Lung (tissue), 12 donors: ENCODE data around the gene SOX10. TPM values are rescaled to one million over a fixed set of nuclear protein-coding genes. Genes with fewer than 3 reads are reported as not detected.

Source experiments
- ATAC-seq: fragments of 200-7000 bp; cut with Tn5 transposase; one replicate; pipeline ENCODE4 v1.9.1; 2020; ENCODE audit warnings: moderate number of reproducible peaks; ENCODE audit not compliant: insufficient read depth, low FRiP score
- DNase-seq, 3 donors: peaks; one replicate each; pipeline ENCODE4 v3.0.0-alpha.2; 2013 to 2017
- H3K27ac ChIP-seq, 2 donors: one replicate each; pipeline ENCODE4 v1.5.1; 2013; ENCODE audit warnings: mild to moderate bottlenecking in 2 of 2, moderate library complexity in 2 of 2, control low read depth in 1 of 2, inconsistent platforms in 1 of 2, low read depth in 1 of 2, low read length in 1 of 2
- H3K27me3 ChIP-seq, 3 donors: one replicate each; pipeline ENCODE4 v1.5.1; 2013; ENCODE audit warnings: low read length in 2 of 3; ENCODE audit not compliant: control insufficient read depth in 3 of 3, insufficient read depth in 3 of 3
- H3K36me3 ChIP-seq, 4 donors: one replicate each; pipeline ENCODE4 v1.5.1; 2013; ENCODE audit warnings: low read length in 4 of 4, mild to moderate bottlenecking in 1 of 4, moderate library complexity in 1 of 4; ENCODE audit not compliant: control insufficient read depth in 4 of 4, insufficient read depth in 4 of 4
- H3K4me1 ChIP-seq, 5 donors: one replicate each; pipeline ENCODE4 v1.5.1; 2013; ENCODE audit warnings: low read length in 5 of 5, mild to moderate bottlenecking in 2 of 5, moderate library complexity in 1 of 5; ENCODE audit not compliant: control insufficient read depth in 5 of 5, insufficient read depth in 5 of 5
- H3K4me3 ChIP-seq: one replicate; pipeline ENCODE4 v1.5.1; 2013; ENCODE audit warnings: mild to moderate bottlenecking, control low read depth, moderate library complexity
- H3K9ac ChIP-seq, 2 donors: one replicate each; pipeline ENCODE4 v1.5.1; 2013; ENCODE audit warnings: low read length in 2 of 2, control low read depth in 1 of 2; ENCODE audit not compliant: insufficient read depth in 1 of 2
- H3K9me3 ChIP-seq, 4 donors: one replicate each; pipeline ENCODE4 v1.5.1; 2013; ENCODE audit warnings: low read length in 3 of 4, mild to moderate bottlenecking in 1 of 4, moderate library complexity in 1 of 4; ENCODE audit not compliant: control insufficient read depth in 4 of 4, insufficient read depth in 3 of 4
- WGBS, 2 donors: extraction: QIAGEN DNeasy Blood & Tissue Kit; methylation state at CpG; one replicate each; pipeline ENCODE4 v1.1.7; 2013; 5-methylcytosine and 5-hydroxymethylcytosine counted together
- polyA plus RNA-seq, 2 donors: library from polyadenylated mRNA; stranded (reverse); fragments of 200-250 nt; gene quantifications; one replicate each; pipeline ENCODE4 v1.2.1, GENCODE V29; 2013
- total RNA-seq, 2 donors: library from RNA; depleted of rRNA in 1 of 2; stranded (reverse); fragments of >200 nt in 1 of 2; gene quantifications; one replicate each; pipeline ENCODE4 v1.2.1, GENCODE V29; 2014 to 2021
- TF ChIP-seq, protein P1 (sequence below): IDR thresholded peaks from 2 replicates; pipeline ENCODE4 v1.5.1; 2012; ENCODE audit warnings: mild to moderate bottlenecking; ENCODE audit errors: control extremely low read depth, extremely low read depth
- donor health status: control.
- donor health status: control.
- donor health status: Bipolar disorder and iron deficiency.
- donor health status: healthy.
- donor health status: DM: yes; HTN: yes; CAD: no.

SOX10 gene
- total and polyA plus RNA-seq, 4 donors = 0.10 to 0.54 TPM; not detected in 2

- Histone ChIP-seq H3K4me3 (no peak overlapping the region), H3K4me1 (peaks cover 0 to 2% (median 0%) of the 10 kb centered on the region in 5 donors), H3K27me3 (no peaks in the 10 kb centered on the region), H3K27ac (no peak overlapping the region), H3K9ac (no peak overlapping the region), H3K9me3 (no peaks in the 10 kb centered on the region), H3K36me3 (no peaks in the 10 kb centered on the region)
- DNase-seq (no peak), ATAC-seq (no peak)
- TF ChIP-seq, protein P1, sequence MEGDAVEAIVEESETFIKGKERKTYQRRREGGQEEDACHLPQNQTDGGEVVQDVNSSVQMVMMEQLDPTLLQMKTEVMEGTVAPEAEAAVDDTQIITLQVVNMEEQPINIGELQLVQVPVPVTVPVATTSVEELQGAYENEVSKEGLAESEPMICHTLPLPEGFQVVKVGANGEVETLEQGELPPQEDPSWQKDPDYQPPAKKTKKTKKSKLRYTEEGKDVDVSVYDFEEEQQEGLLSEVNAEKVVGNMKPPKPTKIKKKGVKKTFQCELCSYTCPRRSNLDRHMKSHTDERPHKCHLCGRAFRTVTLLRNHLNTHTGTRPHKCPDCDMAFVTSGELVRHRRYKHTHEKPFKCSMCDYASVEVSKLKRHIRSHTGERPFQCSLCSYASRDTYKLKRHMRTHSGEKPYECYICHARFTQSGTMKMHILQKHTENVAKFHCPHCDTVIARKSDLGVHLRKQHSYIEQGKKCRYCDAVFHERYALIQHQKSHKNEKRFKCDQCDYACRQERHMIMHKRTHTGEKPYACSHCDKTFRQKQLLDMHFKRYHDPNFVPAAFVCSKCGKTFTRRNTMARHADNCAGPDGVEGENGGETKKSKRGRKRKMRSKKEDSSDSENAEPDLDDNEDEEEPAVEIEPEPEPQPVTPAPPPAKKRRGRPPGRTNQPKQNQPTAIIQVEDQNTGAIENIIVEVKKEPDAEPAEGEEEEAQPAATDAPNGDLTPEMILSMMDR = no peak
- WGBS, 2 donors = 81% methylated on average over 7 of the region's 7 CpGs
Measured at GRCh38 chr22:37998543-37998942, 14.2 kb upstream of the SOX10 start.

DNA sequence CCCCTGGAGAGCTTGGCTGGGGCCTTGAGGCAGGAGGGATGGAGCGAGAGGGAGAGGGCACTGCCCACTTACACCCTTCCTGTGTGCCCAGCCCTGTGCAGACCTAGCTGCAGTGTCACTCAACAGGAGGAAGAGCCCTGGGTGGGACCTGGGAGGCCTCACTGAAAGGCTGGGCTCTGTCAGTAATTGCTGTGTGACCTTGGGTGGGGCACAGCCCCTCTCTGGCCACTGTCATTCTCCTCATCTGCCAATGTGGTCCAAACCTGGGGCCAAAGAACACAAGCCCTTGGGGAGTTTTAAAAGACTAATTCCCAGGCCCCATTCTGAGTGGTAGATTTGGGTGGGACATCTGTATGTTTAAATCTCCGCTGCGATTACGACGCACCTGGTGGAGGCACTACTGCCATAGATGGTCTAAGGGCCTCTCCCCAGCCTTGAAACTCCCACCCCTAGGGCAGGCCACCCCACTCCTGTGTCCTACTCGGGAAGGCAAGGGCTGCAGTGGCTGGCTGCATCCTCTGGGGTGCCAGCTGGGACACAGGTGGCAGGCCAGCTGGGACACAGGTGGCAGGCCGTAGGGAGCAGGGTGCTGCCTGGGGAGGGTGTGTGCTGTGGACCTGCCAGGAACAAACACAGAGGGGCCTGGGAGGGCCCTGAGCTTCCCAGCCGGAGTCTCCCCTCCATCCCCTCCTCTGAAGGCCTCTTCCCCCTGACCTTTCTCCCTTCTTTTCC is 12.3 kb upstream of the SOX10 start:
- no peak for ATAC-seq
- H3K4me3 ChIP-seq = no peak overlapping the region
- TF ChIP-seq, protein P1 = no peak
- H3K4me1 ChIP-seq = peaks cover 0 to 2% (median 0%) of the 10 kb centered on the region in 5 donors
- H3K9ac ChIP-seq = no peak overlapping the region
- H3K27me3 ChIP-seq = no peaks in the 10 kb centered on the region
- 85 to 89% methylated on average over 8 of the region's 8 CpGs for WGBS, 2 donors
- no peak overlapping the region for H3K27ac ChIP-seq
- H3K9me3 ChIP-seq = no peaks in the 10 kb centered on the region
- no peak for DNase-seq
- H3K36me3 ChIP-seq = no peaks in the 10 kb centered on the region

- TF ChIP-seq, protein P1 = no peak
- WGBS, 2 donors = 38 to 39% methylated on average over 4 of the region's 4 CpGs
- Histone ChIP-seq H3K36me3 (no peaks in the 10 kb centered on the region), H3K27ac (no peak overlapping the region), H3K27me3 (no peaks in the 10 kb centered on the region), H3K4me3 (no peak overlapping the region), H3K4me1 (peaks cover 0 to 2% (median 0%) of the 10 kb centered on the region in 5 donors), H3K9me3 (no peaks in the 10 kb centered on the region), H3K9ac (no peak overlapping the region)
- DNase-seq (no peak), ATAC-seq (no peak)
Measured at GRCh38 chr22:37996079-37996478, 11.7 kb upstream of the SOX10 start.
